HepG2 (cell line): ENCODE results near the gene NOTUM. TPM values are rescaled to one million over a fixed set of nuclear protein-coding genes. Genes with fewer than 3 reads are reported as not detected.
A peak's percentile ranks its signal among the peaks of the same experiment; 100 is the strongest.

Experiments used
- CCDC6 ChIP-seq: sonication (generic); formaldehyde crosslinking; IDR thresholded peaks from 2 replicates; pipeline ENCODE4 v1.8.1; 2022; ENCODE audit warnings: mild to moderate bottlenecking, missing genetic modification reagents, moderate library complexity
- CEBPG ChIP-seq: IDR thresholded peaks from 2 replicates; pipeline ENCODE4 v1.6.1; 2016
- KAT7 ChIP-seq: IDR thresholded peaks from 2 replicates; pipeline ENCODE4 v1.6.1; 2018; ENCODE audit warnings: borderline replicate concordance, missing compliant biosample characterization
- PLRG1 ChIP-seq: fragments of 450-650 bp; conservative IDR thresholded peaks from 2 replicates; pipeline ENCODE4 v1.6.1; 2016
- RBFOX2 ChIP-seq: fragments of 200-400 bp; formaldehyde crosslinking; IDR thresholded peaks from 2 replicates; pipeline ENCODE4 v1.6.1; 2017; ENCODE audit warnings: low read depth, mild to moderate bottlenecking, low read length
- TRIM24 ChIP-seq: sonication (generic); formaldehyde crosslinking; IDR thresholded peaks from 2 replicates; pipeline ENCODE4 v1.8.0; 2022; ENCODE audit warnings: mild to moderate bottlenecking, missing genetic modification reagents
- ZFP41 ChIP-seq: sonication (generic); formaldehyde crosslinking; IDR thresholded peaks from 2 replicates; pipeline ENCODE4 v1.4.0; 2020; ENCODE audit warnings: mild to moderate bottlenecking, missing genetic modification reagents, borderline replicate concordance
- ZNF430 ChIP-seq: sonication (generic); formaldehyde crosslinking; IDR thresholded peaks from 2 replicates; pipeline ENCODE4 v1.9.0; 2021; ENCODE audit warnings: mild to moderate bottlenecking, missing genetic modification reagents
- ZNF431 ChIP-seq: sonication (generic); formaldehyde crosslinking; IDR thresholded peaks from 2 replicates; pipeline ENCODE4 v1.9.0; 2022; ENCODE audit warnings: missing genetic modification reagents, low read depth, mild to moderate bottlenecking, borderline replicate concordance
- ZNF546 ChIP-seq: sonication (generic); formaldehyde crosslinking; conservative IDR thresholded peaks from 2 replicates; pipeline ENCODE4 v1.8.1; 2023; ENCODE audit warnings: mild to moderate bottlenecking, missing genetic modification reagents
- ZNF550 ChIP-seq: sonication (generic); formaldehyde crosslinking; IDR thresholded peaks from 2 replicates; pipeline ENCODE4 v1.4.0; 2020; ENCODE audit warnings: mild to moderate bottlenecking, missing genetic modification reagents, borderline replicate concordance
- ZNF556 ChIP-seq: sonication (generic); formaldehyde crosslinking; IDR thresholded peaks from 2 replicates; pipeline ENCODE4 v1.4.0; 2020; ENCODE audit warnings: mild to moderate bottlenecking, missing genetic modification reagents, borderline replicate concordance
- ZNF629 ChIP-seq: sonication (generic); formaldehyde crosslinking; conservative IDR thresholded peaks from 2 replicates; pipeline ENCODE4 v1.5.0; 2020; ENCODE audit warnings: missing genetic modification reagents
- ZNF737 ChIP-seq: sonication (generic); formaldehyde crosslinking; IDR thresholded peaks from 2 replicates; pipeline ENCODE4 v1.5.0; 2020; ENCODE audit warnings: missing genetic modification reagents, mild to moderate bottlenecking, borderline replicate concordance
- ZNF772 ChIP-seq: sonication (generic); formaldehyde crosslinking; IDR thresholded peaks from 2 replicates; pipeline ENCODE4 v1.5.0; 2020; ENCODE audit warnings: mild to moderate bottlenecking, missing genetic modification reagents
- ZNF782 ChIP-seq: sonication (generic); formaldehyde crosslinking; IDR thresholded peaks from 2 replicates; pipeline ENCODE4 v1.4.0; 2020; ENCODE audit warnings: missing genetic modification reagents, mild to moderate bottlenecking, borderline replicate concordance
- polyA plus RNA-seq, 8 experiments: library from polyadenylated mRNA; depleted of rRNA in 3 of 8; stranded (reverse) in 7 of 8; unstranded in 1 of 8; fragments of >200 nt; fragmentation: Illumina TruSeq in 4 of 8; extraction: Trizol in 4 of 8; gene quantifications; 2 replicates each; pipeline versions ENCODE4 v1.2.1 to v1.2.3, GENCODE V29; 2011 to 2016; ENCODE audit warnings: low read depth in 4 of 8, missing spikeins in 1 of 8, mixed read lengths in 1 of 8; ENCODE audit not compliant: insufficient read depth in 1 of 8
- total RNA-seq, 5 experiments: library from RNA; depleted of rRNA; stranded (reverse); fragments of >200 nt; fragmentation: Illumina TruSeq; extraction: Trizol; gene quantifications; 2 replicates each; pipeline ENCODE4 v1.2.3, GENCODE V29; 2016; ENCODE audit warnings: low read depth in 1 of 5
- TF ChIP-seq, protein P1 (sequence below): sonication (generic); formaldehyde crosslinking; conservative IDR thresholded peaks from 2 replicates; pipeline ENCODE4 v1.8.1; 2023; ENCODE audit warnings: missing genetic modification reagents
- TF ChIP-seq, protein P2 (sequence below): sonication (generic); formaldehyde crosslinking; IDR thresholded peaks from 2 replicates; pipeline ENCODE4 v1.4.0; 2020; ENCODE audit warnings: missing genetic modification reagents, borderline replicate concordance
- TF ChIP-seq, protein P3 (sequence below): sonication (generic); formaldehyde crosslinking; IDR thresholded peaks from 2 replicates; pipeline ENCODE4 v1.8.1; 2023; ENCODE audit warnings: mild to moderate bottlenecking, missing genetic modification reagents
- TF ChIP-seq, protein P4 (sequence below): IDR thresholded peaks from 2 replicates; pipeline ENCODE4 v1.6.1; 2012; ENCODE audit warnings: low read length, improper control_type of control experiment

NOTUM gene
- total and polyA plus RNA-seq, 2 of the 13 experiments (the other 11 are each of a cell fraction or from before 2014, with no cell fraction given): 150 to 160 TPM

DNA sequence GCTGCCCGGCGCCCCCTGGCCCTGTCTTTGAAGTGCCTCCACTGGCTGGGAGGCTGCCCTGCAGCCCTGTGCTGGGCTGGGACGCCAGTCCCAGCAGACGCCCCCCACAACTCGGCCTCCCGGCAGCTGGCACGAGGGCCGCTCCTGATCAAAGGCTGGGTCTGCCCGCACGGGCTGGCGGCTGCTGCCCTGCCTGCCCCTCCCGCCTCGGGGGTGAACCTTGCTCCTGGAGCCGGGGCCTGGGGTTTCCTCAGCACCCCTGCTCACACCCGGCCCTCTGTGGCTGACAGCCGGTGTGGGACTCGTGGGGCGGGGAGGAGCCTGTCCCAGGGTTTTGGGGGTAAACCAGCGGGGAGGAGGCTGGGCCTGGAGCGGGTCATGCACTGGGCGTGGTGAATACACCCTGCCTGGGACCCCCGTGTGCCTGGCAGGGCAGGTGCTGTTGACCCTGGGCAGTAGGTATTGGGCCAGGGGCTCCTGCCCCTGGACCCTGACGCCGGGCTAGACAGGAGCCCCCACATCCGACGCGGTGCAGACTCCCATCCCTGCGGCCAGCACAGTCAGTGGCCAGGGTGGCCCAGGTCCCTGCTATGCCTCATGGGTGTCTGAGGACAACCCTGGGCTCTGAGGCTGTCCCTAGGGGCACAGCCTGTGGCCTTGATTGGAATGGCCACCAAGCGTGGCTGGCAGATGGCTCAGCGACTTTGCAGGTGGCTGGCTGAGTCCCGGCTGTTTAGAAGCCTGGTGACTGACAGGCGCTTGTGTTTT is 40.0 kb upstream of the NOTUM start (continued):
- TF ChIP-seq, protein P1, sequence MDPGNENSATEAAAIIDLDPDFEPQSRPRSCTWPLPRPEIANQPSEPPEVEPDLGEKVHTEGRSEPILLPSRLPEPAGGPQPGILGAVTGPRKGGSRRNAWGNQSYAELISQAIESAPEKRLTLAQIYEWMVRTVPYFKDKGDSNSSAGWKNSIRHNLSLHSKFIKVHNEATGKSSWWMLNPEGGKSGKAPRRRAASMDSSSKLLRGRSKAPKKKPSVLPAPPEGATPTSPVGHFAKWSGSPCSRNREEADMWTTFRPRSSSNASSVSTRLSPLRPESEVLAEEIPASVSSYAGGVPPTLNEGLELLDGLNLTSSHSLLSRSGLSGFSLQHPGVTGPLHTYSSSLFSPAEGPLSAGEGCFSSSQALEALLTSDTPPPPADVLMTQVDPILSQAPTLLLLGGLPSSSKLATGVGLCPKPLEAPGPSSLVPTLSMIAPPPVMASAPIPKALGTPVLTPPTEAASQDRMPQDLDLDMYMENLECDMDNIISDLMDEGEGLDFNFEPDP (CRISPR knock-in tag): no peak
- TF ChIP-seq, protein P2, sequence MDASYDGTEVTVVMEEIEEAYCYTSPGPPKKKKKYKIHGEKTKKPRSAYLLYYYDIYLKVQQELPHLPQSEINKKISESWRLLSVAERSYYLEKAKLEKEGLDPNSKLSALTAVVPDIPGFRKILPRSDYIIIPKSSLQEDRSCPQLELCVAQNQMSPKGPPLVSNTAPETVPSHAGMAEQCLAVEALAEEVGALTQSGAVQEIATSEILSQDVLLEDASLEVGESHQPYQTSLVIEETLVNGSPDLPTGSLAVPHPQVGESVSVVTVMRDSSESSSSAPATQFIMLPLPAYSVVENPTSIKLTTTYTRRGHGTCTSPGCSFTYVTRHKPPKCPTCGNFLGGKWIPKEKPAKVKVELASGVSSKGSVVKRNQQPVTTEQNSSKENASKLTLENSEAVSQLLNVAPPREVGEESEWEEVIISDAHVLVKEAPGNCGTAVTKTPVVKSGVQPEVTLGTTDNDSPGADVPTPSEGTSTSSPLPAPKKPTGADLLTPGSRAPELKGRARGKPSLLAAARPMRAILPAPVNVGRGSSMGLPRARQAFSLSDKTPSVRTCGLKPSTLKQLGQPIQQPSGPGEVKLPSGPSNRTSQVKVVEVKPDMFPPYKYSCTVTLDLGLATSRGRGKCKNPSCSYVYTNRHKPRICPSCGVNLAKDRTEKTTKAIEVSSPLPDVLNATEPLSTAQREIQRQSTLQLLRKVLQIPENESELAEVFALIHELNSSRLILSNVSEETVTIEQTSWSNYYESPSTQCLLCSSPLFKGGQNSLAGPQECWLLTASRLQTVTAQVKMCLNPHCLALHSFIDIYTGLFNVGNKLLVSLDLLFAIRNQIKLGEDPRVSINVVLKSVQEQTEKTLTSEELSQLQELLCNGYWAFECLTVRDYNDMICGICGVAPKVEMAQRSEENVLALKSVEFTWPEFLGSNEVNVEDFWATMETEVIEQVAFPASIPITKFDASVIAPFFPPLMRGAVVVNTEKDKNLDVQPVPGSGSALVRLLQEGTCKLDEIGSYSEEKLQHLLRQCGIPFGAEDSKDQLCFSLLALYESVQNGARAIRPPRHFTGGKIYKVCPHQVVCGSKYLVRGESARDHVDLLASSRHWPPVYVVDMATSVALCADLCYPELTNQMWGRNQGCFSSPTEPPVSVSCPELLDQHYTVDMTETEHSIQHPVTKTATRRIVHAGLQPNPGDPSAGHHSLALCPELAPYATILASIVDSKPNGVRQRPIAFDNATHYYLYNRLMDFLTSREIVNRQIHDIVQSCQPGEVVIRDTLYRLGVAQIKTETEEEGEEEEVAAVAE (CRISPR knock-in tag): peak; percentile 37; the same call in 1 of the 2 replicates
- TF ChIP-seq ZNF556: peak; percentile 68
- peak; percentile 32; the same call in 1 of the 2 replicates for TF ChIP-seq ZNF546 (CRISPR knock-in tag)
- TF ChIP-seq, protein P3, sequence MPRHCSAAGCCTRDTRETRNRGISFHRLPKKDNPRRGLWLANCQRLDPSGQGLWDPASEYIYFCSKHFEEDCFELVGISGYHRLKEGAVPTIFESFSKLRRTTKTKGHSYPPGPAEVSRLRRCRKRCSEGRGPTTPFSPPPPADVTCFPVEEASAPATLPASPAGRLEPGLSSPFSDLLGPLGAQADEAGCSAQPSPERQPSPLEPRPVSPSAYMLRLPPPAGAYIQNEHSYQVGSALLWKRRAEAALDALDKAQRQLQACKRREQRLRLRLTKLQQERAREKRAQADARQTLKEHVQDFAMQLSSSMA (CRISPR knock-in tag): peak; percentile 76; the same call in 1 of the 2 replicates
- TF ChIP-seq, protein P4, sequence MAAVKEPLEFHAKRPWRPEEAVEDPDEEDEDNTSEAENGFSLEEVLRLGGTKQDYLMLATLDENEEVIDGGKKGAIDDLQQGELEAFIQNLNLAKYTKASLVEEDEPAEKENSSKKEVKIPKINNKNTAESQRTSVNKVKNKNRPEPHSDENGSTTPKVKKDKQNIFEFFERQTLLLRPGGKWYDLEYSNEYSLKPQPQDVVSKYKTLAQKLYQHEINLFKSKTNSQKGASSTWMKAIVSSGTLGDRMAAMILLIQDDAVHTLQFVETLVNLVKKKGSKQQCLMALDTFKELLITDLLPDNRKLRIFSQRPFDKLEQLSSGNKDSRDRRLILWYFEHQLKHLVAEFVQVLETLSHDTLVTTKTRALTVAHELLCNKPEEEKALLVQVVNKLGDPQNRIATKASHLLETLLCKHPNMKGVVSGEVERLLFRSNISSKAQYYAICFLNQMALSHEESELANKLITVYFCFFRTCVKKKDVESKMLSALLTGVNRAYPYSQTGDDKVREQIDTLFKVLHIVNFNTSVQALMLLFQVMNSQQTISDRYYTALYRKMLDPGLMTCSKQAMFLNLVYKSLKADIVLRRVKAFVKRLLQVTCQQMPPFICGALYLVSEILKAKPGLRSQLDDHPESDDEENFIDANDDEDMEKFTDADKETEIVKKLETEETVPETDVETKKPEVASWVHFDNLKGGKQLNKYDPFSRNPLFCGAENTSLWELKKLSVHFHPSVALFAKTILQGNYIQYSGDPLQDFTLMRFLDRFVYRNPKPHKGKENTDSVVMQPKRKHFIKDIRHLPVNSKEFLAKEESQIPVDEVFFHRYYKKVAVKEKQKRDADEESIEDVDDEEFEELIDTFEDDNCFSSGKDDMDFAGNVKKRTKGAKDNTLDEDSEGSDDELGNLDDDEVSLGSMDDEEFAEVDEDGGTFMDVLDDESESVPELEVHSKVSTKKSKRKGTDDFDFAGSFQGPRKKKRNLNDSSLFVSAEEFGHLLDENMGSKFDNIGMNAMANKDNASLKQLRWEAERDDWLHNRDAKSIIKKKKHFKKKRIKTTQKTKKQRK: no peak
- TF ChIP-seq ZFP41 (CRISPR knock-in tag): no peak; the same call in 1 of the 2 replicates
- no peak for TF ChIP-seq TRIM24 (CRISPR knock-in tag)
- TF ChIP-seq CCDC6 (CRISPR knock-in tag): peak; percentile 58; the same call in 1 of the 2 replicates
- TF ChIP-seq ZNF629 (CRISPR knock-in tag): peak; percentile 67; the same call in 1 of the 2 replicates
- TF ChIP-seq RBFOX2: peak; percentile 97
- peak; percentile 60 for TF ChIP-seq CEBPG (CRISPR knock-in tag)
- TF ChIP-seq ZNF782 (CRISPR knock-in tag): no peak
- TF ChIP-seq ZNF737 (CRISPR knock-in tag): peak; percentile 84; the same call in 1 of the 2 replicates
- TF ChIP-seq ZNF430 (CRISPR knock-in tag): peak; percentile 89; the same call in 1 of the 2 replicates
- TF ChIP-seq ZNF772 (CRISPR knock-in tag): peak; percentile 19; the same call in 1 of the 2 replicates
- TF ChIP-seq ZNF431: peak; percentile 89
- TF ChIP-seq KAT7 (CRISPR knock-in tag): peak; percentile 89
- no peak for TF ChIP-seq PLRG1
- TF ChIP-seq ZNF550 (CRISPR knock-in tag): no peak
